Cardiac septum (tissue), 1 donor: Measurements from ENCODE around the gene DPYD. TPM values are rescaled to one million over a fixed set of nuclear protein-coding genes. Genes with fewer than 3 reads are reported as not detected.

Experiments
- DNase-seq: peaks from one replicate; pipeline ENCODE4 v3.0.0-alpha.2; 2020; ENCODE audit warnings: low spot score
- intact Hi-C: fragments of 100-400 bp; cut with DNase I; formaldehyde crosslinking; loops from one replicate; pipeline ENCODE4 v1.14.0; 2022
- long read RNA-seq: library from polyadenylated mRNA; unstranded; transcript quantifications from one replicate; pipeline ENCODE4 v2.0.0, GENCODE V29; 2021
- total RNA-seq: library from RNA; stranded (reverse); fragmentation: NEBNext Ultra II Directional; extraction: Animal tissue kit (Norgen Biotek cat#: 25700); gene quantifications from one replicate; pipeline ENCODE4 v1.2.1, GENCODE V29; 2021
- donor health status: DM: no; HTN: no; CAD: no.

Gene DPYD
- 7.3 TPM for total RNA-seq
- long read RNA-seq, full-length matches to known transcripts, result 7 of 18 reads
- long read RNA-seq, partial matches to known transcripts, result 5 of 18 reads
- long read RNA-seq, other reads (novel, unspliced or antisense), result 6 of 18 reads

DNA sequence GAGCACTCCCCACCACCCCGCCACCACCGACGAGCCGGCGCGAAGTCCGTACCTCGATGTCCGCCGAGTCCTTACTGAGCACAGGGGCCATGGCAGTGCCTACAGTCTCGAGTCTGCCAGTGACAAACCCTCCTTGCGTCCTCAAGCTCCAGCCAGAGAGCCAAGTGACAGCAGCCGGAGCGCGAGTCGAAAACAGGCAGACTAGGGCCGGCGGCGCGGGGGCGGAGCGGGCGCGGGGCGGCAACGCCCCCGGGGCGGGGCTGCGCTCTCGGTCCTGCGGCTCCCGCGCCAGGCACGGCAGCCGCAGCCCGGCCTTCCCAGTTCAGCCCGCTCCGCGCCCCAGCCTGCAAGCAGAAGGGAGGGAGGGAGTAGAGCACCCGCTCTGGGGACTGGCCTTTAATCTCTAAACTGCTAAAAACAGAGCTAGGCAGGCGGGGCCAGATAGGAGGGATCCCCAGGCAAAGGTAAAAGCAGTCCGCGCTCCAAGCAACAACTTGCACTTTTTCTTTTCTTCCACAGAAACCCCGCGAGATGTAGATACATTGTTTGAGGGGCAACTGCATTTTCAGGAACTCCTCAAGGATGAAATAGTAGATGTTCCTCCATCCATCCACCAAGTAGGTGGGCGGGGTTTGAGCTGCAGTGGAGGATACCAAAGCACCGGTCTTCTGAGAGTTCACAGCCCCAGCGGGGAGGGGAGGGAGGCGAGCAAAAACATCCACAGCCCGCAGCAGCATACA, at the start of gene DPYD:
TSS of gene DPYD (minus strand) at position 203 of the 740 bp plus-strand sequence. CDS start at position 91, 112 bp downstream.
- peak; percentile 95 for DNase-seq
- intact Hi-C loops, result no loop called here

GRCh38 chr1:97960470-97960869, 39.6 kb upstream of the DPYD start:
- DNase-seq, result no peak
- intact Hi-C loops, result no loop called here

- intact Hi-C loops, result no loop called here
- DNase-seq, result no peak
Observed at GRCh38 chr1:97947695-97948094, 26.9 kb upstream of the DPYD start.

DNA sequence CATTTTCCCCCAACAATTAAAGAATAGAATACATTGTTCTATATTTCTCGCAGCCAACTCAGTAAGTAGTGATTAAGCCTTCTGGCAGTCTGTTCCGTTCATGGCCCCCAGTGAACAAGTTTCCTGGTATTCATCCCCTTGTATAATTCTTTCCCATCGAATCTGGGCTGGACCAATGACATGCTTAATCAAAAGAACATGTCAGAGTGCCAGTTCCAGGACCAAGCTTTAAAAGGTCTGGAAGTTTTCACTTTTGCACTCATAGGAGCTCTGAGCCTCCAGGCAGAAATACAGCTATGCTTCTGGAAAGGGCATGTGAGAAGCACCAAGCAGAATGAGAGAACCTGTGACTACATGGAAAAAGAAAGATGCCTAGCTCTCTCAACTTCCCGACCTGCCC, 22.5 kb upstream of the DPYD start:
- intact Hi-C loops, result no loop called here
- DNase-seq, result no peak

GRCh38 chr1:97942161-97943123, 21.6 kb upstream of the DPYD start:
- no peak for DNase-seq

DNA sequence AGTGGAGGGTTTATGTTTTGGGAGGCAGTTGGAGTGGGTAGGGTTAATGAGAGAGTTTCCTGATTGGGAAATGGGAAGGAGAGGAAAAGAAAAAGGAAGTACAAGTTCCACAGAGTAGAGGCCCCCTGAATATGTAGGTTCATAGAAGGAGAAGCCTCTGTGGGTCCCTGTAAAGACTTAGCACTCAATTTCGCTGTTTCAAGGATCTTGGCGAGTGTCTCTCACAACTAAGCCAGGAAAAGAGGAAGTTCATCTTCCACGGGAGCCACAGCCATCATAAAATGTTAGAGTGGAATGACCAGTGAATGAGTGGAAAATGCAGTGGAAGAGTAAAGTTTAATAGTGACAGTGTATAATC, 17.4 kb upstream of the DPYD start:
- intact Hi-C loops, result no loop called here
- no peak for DNase-seq

More at GRCh38 chr1:97942161-97943123, 21.6 kb upstream of the DPYD start:
- intact Hi-C loops, result no loop called here

- intact Hi-C loops, result no loop called here
- no peak for DNase-seq
Observed at GRCh38 chr1:97936976-97937375, 16.1 kb upstream of the DPYD start.

DNA sequence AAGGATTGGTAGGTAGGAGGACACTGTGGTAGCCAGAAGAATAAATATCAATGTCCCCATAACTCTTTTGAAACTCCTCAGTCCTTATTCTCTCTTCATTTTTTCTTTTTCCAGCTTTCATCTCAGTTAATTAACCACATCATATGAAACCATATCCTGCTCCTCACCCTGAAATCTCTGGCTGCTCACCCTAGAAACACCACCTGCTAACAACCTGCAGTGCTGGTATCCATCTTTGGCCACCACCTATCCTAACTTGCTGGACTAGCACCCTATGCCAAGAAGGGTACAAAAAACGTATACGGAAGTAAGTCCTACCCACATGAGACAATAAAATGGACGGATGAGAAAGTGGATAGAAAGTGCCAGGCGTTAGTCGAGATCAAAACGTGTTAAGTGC, 13.7 kb upstream of the DPYD start:
- no peak for DNase-seq
- intact Hi-C loops, result no loop called here

DNA sequence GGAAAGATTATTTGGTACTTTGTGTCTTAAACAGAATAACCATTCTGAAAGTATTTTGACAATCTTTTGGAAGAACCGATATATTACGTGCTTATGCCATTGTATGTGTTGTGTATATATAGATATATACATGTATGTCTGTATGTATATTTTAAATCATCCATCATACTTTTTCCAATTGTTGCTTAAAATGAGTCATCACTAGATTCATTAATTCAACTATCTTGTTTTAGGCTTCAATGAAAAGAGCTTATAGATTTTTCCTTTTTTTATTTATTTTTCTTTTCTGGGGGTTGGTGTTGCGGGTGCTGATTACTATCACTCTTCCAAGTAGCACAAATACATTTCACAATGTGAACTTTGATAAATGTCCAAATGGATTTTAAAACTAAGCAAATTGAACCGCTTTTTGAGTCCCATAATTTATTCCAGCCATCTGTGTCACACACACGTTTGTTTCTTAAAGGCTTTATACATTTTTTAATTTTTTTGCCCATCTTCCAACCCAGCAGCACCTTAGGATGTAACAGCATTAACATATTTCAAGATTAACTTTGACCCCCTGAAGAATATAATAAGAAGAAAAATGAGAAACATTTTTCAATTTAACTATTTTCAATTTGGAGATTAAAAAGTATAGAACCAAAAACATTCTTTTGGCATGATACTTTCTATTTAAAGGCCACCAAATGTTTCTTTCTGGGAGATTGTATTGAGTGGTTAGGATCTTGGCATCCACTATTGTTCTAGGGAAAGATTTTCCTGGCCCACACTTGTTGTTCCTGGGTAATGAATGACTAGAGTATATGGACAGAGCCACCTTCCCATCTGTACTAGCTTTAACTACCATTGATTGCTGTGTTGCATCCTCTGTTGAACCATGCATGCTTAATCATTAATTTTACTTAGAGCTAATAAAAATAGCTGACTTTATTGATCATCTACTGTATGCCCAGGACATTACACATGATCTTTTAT, 9.3 kb upstream of the DPYD start:
- DNase-seq, result no peak
- intact Hi-C loops, result no loop called here

- DNase-seq, result no peak
- intact Hi-C loops, result no loop called here
Observed at GRCh38 chr1:97926017-97926708, 5.3 kb upstream of the DPYD start.

DNA sequence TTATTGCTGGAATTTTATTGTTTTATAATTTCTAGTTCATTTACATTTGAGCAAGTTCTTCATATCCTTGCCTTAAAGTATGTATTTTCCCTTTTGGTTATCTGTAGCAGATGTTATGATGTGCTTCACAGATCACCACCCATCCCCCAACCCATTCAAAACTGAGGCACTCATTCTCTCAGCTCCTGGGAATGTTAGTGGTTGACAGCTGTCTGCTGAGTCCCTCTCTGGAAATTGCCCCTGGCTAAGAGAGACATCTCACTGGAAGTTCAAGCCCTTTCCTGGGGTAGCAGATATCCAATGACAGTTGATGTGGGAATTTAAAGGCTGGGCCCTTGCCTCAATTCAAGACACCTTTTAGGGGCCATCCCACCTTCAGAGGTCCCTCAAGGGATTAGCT, 4.3 kb upstream of the DPYD start:
- DNase-seq, result no peak
- intact Hi-C loops, result no loop called here

- intact Hi-C loops, result no loop called here
- DNase-seq, result no peak
Observed at GRCh38 chr1:97923811-97924210, 3.0 kb upstream of the DPYD start.

DNA sequence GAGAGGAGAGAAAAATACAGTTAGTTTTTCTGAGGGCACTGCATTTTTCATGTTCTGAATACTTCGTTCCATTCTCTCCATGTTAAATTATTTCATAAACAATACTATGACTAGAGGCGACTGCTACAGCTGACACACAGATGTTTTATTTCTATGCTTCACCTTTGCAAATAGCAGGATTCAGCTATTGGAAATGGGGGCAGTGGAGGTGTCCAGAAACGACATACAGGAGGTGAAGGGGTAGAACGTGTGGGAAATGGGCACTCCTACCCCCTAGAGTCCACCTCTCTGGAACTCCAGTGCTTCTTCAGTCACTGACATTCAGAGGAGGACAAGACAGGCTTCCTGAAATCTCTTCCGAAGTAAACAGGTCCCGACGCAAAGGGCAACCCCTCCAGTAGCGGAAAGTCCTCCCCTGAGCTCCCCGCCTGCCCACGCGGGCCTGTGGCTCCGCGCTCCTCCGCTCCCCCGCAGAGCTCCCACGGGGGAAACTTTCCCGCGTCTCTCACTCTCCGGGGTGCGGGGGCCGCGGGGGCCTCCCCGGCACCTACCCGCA, 480 bp downstream of the DPYD start:
- no peak for DNase-seq
- intact Hi-C loops, result no loop called here

DNA sequence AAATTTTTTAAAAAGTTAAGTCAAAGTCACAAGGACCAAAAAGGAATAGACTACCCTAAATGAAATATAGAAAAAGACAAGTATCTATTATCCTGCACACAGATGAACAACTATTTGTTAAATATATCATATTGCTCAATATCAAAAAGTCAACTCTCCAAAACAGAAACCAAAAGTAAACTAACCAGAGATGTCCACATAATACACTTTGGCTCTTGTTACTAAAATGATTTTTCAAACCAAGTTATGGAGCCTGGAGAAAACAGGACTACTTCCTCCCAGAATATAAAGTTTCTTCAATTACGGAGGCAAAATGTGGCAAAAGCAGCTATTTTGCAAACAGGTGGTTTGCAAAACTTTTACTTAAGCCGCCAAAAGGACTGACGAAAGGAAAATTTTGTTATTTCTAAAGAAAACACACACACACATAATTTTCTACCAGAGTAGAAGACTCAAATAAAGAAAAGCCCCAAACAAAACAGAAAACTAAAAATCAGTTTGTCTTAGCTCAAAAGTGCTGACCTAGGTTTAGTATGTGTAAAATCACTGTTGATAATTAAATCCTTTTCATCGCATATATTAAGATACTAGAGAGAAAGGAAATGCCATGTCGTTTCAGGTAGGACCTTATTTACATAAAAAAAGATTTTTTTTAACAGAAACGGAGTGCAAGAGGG, 1.1 kb downstream of the DPYD start:
- DNase-seq, result no peak
- intact Hi-C loops, result no loop called here

DNA sequence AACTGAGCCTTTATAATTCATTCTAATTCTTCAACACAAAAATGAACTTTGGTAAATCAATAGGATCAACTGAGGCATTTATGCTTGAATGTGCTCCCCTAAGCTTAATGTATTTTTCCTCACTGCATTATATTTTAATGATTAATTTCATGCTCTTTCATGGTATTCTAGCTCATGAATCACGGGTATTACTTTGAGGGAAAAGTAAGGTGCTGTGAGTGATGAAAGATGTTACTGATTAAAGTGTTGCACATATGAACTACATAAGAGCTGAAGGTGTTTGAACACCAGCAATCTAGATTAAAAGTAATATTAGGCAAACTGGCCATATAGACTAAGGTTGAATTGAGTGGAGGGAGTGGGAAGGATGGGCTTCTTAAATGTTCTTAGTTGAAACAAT, 1.9 kb downstream of the DPYD start:
- intact Hi-C loops, result no loop called here
- no peak for DNase-seq

GRCh38 chr1:97913506-97914139, 7.2 kb downstream of the DPYD start:
- no peak for DNase-seq
- intact Hi-C loops, result no loop called here
